Neutrophil (primary cell): ENCODE data around the gene BAAT.

ENCODE experiments used
- H3K27ac ChIP-seq: fragments of 200-600 bp; sonication (generic); 2 replicates; pipeline ENCODE4 v1.5.1; 2016; ENCODE audit warnings: mild to moderate bottlenecking, moderate library complexity
- H3K27me3 ChIP-seq: fragments of 200-600 bp; sonication (generic); 2 replicates; pipeline ENCODE4 v1.6.0; 2016; ENCODE audit warnings: mild to moderate bottlenecking
- H3K36me3 ChIP-seq: fragments of 200-600 bp; sonication (generic); 2 replicates; pipeline ENCODE4 v1.5.1; 2017
- H3K4me1 ChIP-seq, 2 experiments: fragments of 200-600 bp in 1 of 2; sonication (generic) in 1 of 2; 1 replicate in 1 of 2; 2 replicates in 1 of 2; pipeline versions ENCODE4 v1.5.1 to v1.6.1; 2013 to 2016; ENCODE audit warnings: low read depth in 1 of 2, low read length in 1 of 2, mild to moderate bottlenecking in 1 of 2, moderate library complexity in 1 of 2; ENCODE audit not compliant: control insufficient read depth in 1 of 2, insufficient read depth in 1 of 2
- H3K4me3 ChIP-seq, 2 experiments: fragments of 200-600 bp in 1 of 2; sonication (generic) in 1 of 2; 1 replicate in 1 of 2; 2 replicates in 1 of 2; pipeline ENCODE4 v1.5.1; 2013 to 2016; ENCODE audit warnings: low read depth in 1 of 2, low read length in 1 of 2, mild to moderate bottlenecking in 1 of 2, moderate library complexity in 1 of 2
- H3K9me3 ChIP-seq: fragments of 200-600 bp; sonication (generic); 2 replicates; pipeline ENCODE4 v1.5.1; 2016
- CTCF ChIP-seq: fragments of 200-600 bp; sonication (generic); IDR thresholded peaks from 2 replicates; pipeline ENCODE4 v1.5.1; 2016; ENCODE audit warnings: antibody characterized with exemption

The BAAT gene

GRCh38 chr9:101353683-101354082 lies 31.1 kb downstream of the BAAT start:
- Histone ChIP-seq H3K27me3 (no peaks in the 10 kb centered on the region), H3K27ac (no peak overlapping the region), H3K4me1 (no peaks in the 10 kb centered on the region), H3K36me3 (no peaks in the 10 kb centered on the region), H3K9me3 (no peaks in the 10 kb centered on the region), H3K4me3 (no peak overlapping the region)
- TF ChIP-seq CTCF, result no peak

- no peak for TF ChIP-seq CTCF
- no peak overlapping the region for H3K27ac ChIP-seq
- no peak overlapping the region for H3K4me3 ChIP-seq
- no peaks in the 10 kb centered on the region for H3K36me3 ChIP-seq
- H3K4me1 ChIP-seq, result no peaks in the 10 kb centered on the region
- no peaks in the 10 kb centered on the region for H3K9me3 ChIP-seq
- no peaks in the 10 kb centered on the region for H3K27me3 ChIP-seq
Measured at GRCh38 chr9:101352892-101353463, 31.8 kb downstream of the BAAT start.

- H3K36me3 ChIP-seq, result no peaks in the 10 kb centered on the region
- H3K9me3 ChIP-seq, result no peaks in the 10 kb centered on the region
- H3K4me3 ChIP-seq, result no peak overlapping the region
- no peak for TF ChIP-seq CTCF
- H3K27ac ChIP-seq, result no peak overlapping the region
- H3K4me1 ChIP-seq, result no peaks in the 10 kb centered on the region
- no peaks in the 10 kb centered on the region for H3K27me3 ChIP-seq
Measured at GRCh38 chr9:101350285-101350684, 34.5 kb downstream of the BAAT start.

- H3K27me3 ChIP-seq, result no peaks in the 10 kb centered on the region
- TF ChIP-seq CTCF, result no peak
- H3K9me3 ChIP-seq, result no peaks in the 10 kb centered on the region
- no peak overlapping the region for H3K4me3 ChIP-seq
- H3K4me1 ChIP-seq, result no peaks in the 10 kb centered on the region
- no peak overlapping the region for H3K27ac ChIP-seq
- H3K36me3 ChIP-seq, result no peaks in the 10 kb centered on the region
Measured at GRCh38 chr9:101342595-101342994, 42.2 kb downstream of the BAAT start.

- Histone ChIP-seq H3K36me3 (no peaks in the 10 kb centered on the region), H3K4me3 (no peak overlapping the region), H3K27me3 (no peaks in the 10 kb centered on the region), H3K9me3 (no peaks in the 10 kb centered on the region), H3K27ac (no peak overlapping the region), H3K4me1 (no peaks in the 10 kb centered on the region)
- no peak for TF ChIP-seq CTCF
Measured at GRCh38 chr9:101341958-101342357, 42.8 kb downstream of the BAAT start.

GRCh38 chr9:101337237-101337636 lies 47.6 kb downstream of the BAAT start:
- Histone ChIP-seq H3K4me3 (no peak overlapping the region), H3K4me1 (no peaks in the 10 kb centered on the region), H3K27ac (no peak overlapping the region), H3K9me3 (no peaks in the 10 kb centered on the region), H3K36me3 (no peaks in the 10 kb centered on the region), H3K27me3 (no peaks in the 10 kb centered on the region)
- no peak for TF ChIP-seq CTCF
